A549 (cell line): ENCODE results near the gene PGAP3. TPM values are rescaled to one million over a fixed set of nuclear protein-coding genes. Genes with fewer than 3 reads are reported as not detected.

Experiments used
- ATAC-seq, 2 experiments: fragments of 200-7000 bp in 1 of 2; fragments of >200 bp in 1 of 2; cut with Nextera tagmentation in 1 of 2; cut with Tn5 transposase in 1 of 2; 3 replicates each; pipeline versions ENCODE4 v1.8.0 to v1.9.1; 2018 to 2020; ENCODE audit warnings: mild to moderate bottlenecking in 1 of 2, moderate library complexity in 1 of 2
- CTCF ChIA-PET: fragments of 300-600 bp; sonication (Branson Sonifier 250); formaldehyde crosslinking; extraction: SDS; loops from one replicate; lab custom pipeline; 2021; ENCODE audit warnings: antibody characterized with exemption, inconsistent platforms; lab: Yijun Ruan, JAX
- POLR2A ChIA-PET: fragments of 350-600 bp; formaldehyde crosslinking; extraction: SDS; loops from one replicate; lab custom pipeline; 2021; ENCODE audit warnings: antibody characterized with exemption, inconsistent platforms; lab: Yijun Ruan, JAX
- DNase-seq, 2 experiments: peaks; one replicate each; pipeline versions ENCODE4 v3.0.0 to v3.0.0-alpha.2; 2011 to 2016; ENCODE audit warnings: low read depth in 1 of 2, low spot score in 1 of 2
- FAIRE-seq: peaks from 2 replicates; lab custom pipeline; 2011; peaks lifted over from hg19 to GRCh38; lab: Jason Lieb, UNC
- H3K27ac ChIP-seq, 2 experiments: fragments of >200 bp; sonication (Bioruptor Twin); formaldehyde crosslinking; 3 replicates each; pipeline ENCODE4 v1.5.1; 2016 to 2017
- H3K4me1 ChIP-seq: fragments of >200 bp; sonication (Bioruptor Twin); formaldehyde crosslinking; 3 replicates; pipeline ENCODE4 v1.6.1; 2016
- H3K4me2 ChIP-seq: fragments of >200 bp; sonication (Bioruptor Twin); formaldehyde crosslinking; 3 replicates; pipeline ENCODE4 v1.6.1; 2016
- H3K4me3 ChIP-seq: fragments of >200 bp; sonication (Bioruptor Twin); formaldehyde crosslinking; 3 replicates; pipeline ENCODE4 v1.5.1; 2016
- H3K9me3 ChIP-seq: fragments of >200 bp; sonication (Bioruptor Twin); formaldehyde crosslinking; 3 replicates; pipeline ENCODE4 v1.6.1; 2016
- CBX8 ChIP-seq: fragments of 200-600 bp; sonication (generic); IDR thresholded peaks from 2 replicates; pipeline ENCODE4 v1.6.1; 2016
- CEBPB ChIP-seq, 2 experiments: fragments of >200 bp in 1 of 2; sonication (Bioruptor Twin) in 1 of 2; formaldehyde crosslinking in 1 of 2; IDR thresholded peaks; 2 replicates each; pipeline ENCODE4 v1.6.1; 2012 to 2016
- CHD2 ChIP-seq: fragments of 150-350 bp; IDR thresholded peaks from 2 replicates; pipeline ENCODE4 v1.6.1; 2014; ENCODE audit warnings: low read length; ENCODE audit not compliant: partially characterized antibody
- EP300 ChIP-seq, 2 experiments: fragments of >200 bp; sonication (Bioruptor Twin); formaldehyde crosslinking; IDR thresholded peaks; 2 replicates in 1 of 2; 3 replicates in 1 of 2; pipeline ENCODE4 v1.6.1; 2016 to 2017
- ESRRA ChIP-seq: fragments of 150-350 bp; IDR thresholded peaks from 2 replicates; pipeline ENCODE4 v1.6.1; 2014; ENCODE audit warnings: mild to moderate bottlenecking, low read length, borderline replicate concordance
- FOSL2 ChIP-seq, 2 experiments: fragments of 450-650 bp in 1 of 2; fragments of >200 bp in 1 of 2; sonication (Bioruptor Twin) in 1 of 2; formaldehyde crosslinking; IDR thresholded peaks; 2 replicates each; pipeline versions ENCODE4 v1.5.0 to v1.6.1; 2016 to 2020; ENCODE audit warnings: mild to moderate bottlenecking in 1 of 2, moderate library complexity in 1 of 2
- FOXS1 ChIP-seq: fragments of 250-450 bp; sonication (Bioruptor Pico); IDR thresholded peaks from 2 replicates; pipeline ENCODE4 v1.5.0; 2020; ENCODE audit warnings: mild to moderate bottlenecking, moderate library complexity
- HDAC2 ChIP-seq: fragments of 200-600 bp; sonication (generic); IDR thresholded peaks from 2 replicates; pipeline ENCODE4 v1.6.1; 2016
- HEYL ChIP-seq: fragments of 250-450 bp; sonication (Bioruptor Pico); IDR thresholded peaks from 2 replicates; pipeline ENCODE4 v1.8.0; 2021; ENCODE audit warnings: mild to moderate bottlenecking, moderate library complexity
- HOXA7 ChIP-seq: fragments of 250-450 bp; sonication (Bioruptor Pico); IDR thresholded peaks from 2 replicates; pipeline ENCODE4 v1.5.0; 2020; ENCODE audit warnings: mild to moderate bottlenecking, moderate library complexity
- JUN ChIP-seq, 2 experiments: fragments of >200 bp; sonication (Bioruptor Twin); formaldehyde crosslinking; IDR thresholded peaks; 2 replicates in 1 of 2; 3 replicates in 1 of 2; pipeline ENCODE4 v1.6.1; 2016 to 2017
- JUNB ChIP-seq: fragments of >200 bp; sonication (Bioruptor Twin); formaldehyde crosslinking; IDR thresholded peaks from 2 replicates; pipeline ENCODE4 v1.6.1; 2016
- MAX ChIP-seq: IDR thresholded peaks from 2 replicates; pipeline ENCODE4 v1.6.1; 2012
- NFE2L2 ChIP-seq: fragments of 150-350 bp; conservative IDR thresholded peaks from 2 replicates; pipeline ENCODE4 v1.6.1; 2014; ENCODE audit warnings: low read length
- NR3C1 ChIP-seq: fragments of >200 bp; sonication (Bioruptor Twin); formaldehyde crosslinking; IDR thresholded peaks from 3 replicates; pipeline ENCODE4 v1.6.1; 2017
- PBX3 ChIP-seq: IDR thresholded peaks from 2 replicates; pipeline ENCODE4 v1.6.1; 2012
- POLR2A ChIP-seq: IDR thresholded peaks from 2 replicates; pipeline ENCODE4 v1.6.1; 2012; ENCODE audit warnings: mild to moderate bottlenecking, low read length
- RAD21 ChIP-seq, 2 experiments: fragments of >200 bp in 1 of 2; sonication (Bioruptor Twin) in 1 of 2; formaldehyde crosslinking in 1 of 2; IDR thresholded peaks in 1 of 2; conservative IDR thresholded peaks in 1 of 2; 2 replicates in 1 of 2; 3 replicates in 1 of 2; pipeline ENCODE4 v1.6.1; 2012 to 2018; ENCODE audit warnings: inconsistent platforms in 1 of 2
- RFX5 ChIP-seq: fragments of 450-650 bp; IDR thresholded peaks from 2 replicates; pipeline ENCODE4 v1.7.1; 2014; ENCODE audit warnings: antibody characterized with exemption, mild to moderate bottlenecking, moderate library complexity
- RNF2 ChIP-seq: fragments of 200-600 bp; sonication (generic); IDR thresholded peaks from 2 replicates; pipeline ENCODE4 v1.6.1; 2016; ENCODE audit warnings: low read depth, mild to moderate bottlenecking, antibody characterized with exemption, moderate library complexity, borderline replicate concordance
- ZC3H11A ChIP-seq: fragments of 450-650 bp; IDR thresholded peaks from 2 replicates; pipeline ENCODE4 v1.6.1; 2014; ENCODE audit warnings: antibody characterized with exemption, mild to moderate bottlenecking
- ZFP36 ChIP-seq: fragments of 450-650 bp; IDR thresholded peaks from 2 replicates; pipeline ENCODE4 v1.6.1; 2014; ENCODE audit warnings: borderline replicate concordance; ENCODE audit not compliant: partially characterized antibody
- ZNF302 ChIP-seq: fragments of 250-450 bp; sonication (Bioruptor Pico); IDR thresholded peaks from 2 replicates; pipeline ENCODE4 v1.9.0; 2021; ENCODE audit warnings: inconsistent platforms, mild to moderate bottlenecking, moderate library complexity
- ZSCAN20 ChIP-seq: fragments of 250-450 bp; sonication (Bioruptor Pico); IDR thresholded peaks from 2 replicates; pipeline ENCODE4 v1.8.0; 2022; ENCODE audit warnings: mild to moderate bottlenecking, moderate library complexity
- WGBS: methylation state at CpG from one replicate; pipeline ENCODE4 v1.1.6; 2017; ENCODE audit errors: missing lambda C conversion rate; 5-methylcytosine and 5-hydroxymethylcytosine counted together
- polyA plus RNA-seq, 4 experiments: library from polyadenylated mRNA; depleted of rRNA in 3 of 4; stranded (reverse); fragments of >200 nt; fragmentation: RNase III in 1 of 4; extraction: RNeasy Plus Mini Kit Qiagen cat#74134 plus additional on column Dnase treatment in 1 of 4; gene quantifications; 2 replicates in 3 of 4; 3 replicates in 1 of 4; pipeline ENCODE4 v1.2.3, GENCODE V29; 2011 to 2017
- TF ChIP-seq, protein P1 (sequence below): fragments of 200-600 bp; sonication (generic); IDR thresholded peaks from 2 replicates; pipeline ENCODE4 v1.6.1; 2016; ENCODE audit warnings: antibody characterized with exemption, mild to moderate bottlenecking, moderate library complexity
- TF ChIP-seq, protein P2 (sequence below): IDR thresholded peaks from 2 replicates; pipeline ENCODE4 v1.6.1; 2012; ENCODE audit warnings: low read depth, borderline replicate concordance
- TF ChIP-seq, protein P3 (sequence below): fragments of 250-450 bp; sonication (Bioruptor Pico); IDR thresholded peaks from 2 replicates; pipeline ENCODE4 v1.5.0; 2021; ENCODE audit warnings: mild to moderate bottlenecking, moderate library complexity, borderline replicate concordance

PGAP3 gene
- polyA plus RNA-seq, 2 of the 4 experiments (the other 2 are of a cell fraction): 7.3 to 8.5 TPM

DNA sequence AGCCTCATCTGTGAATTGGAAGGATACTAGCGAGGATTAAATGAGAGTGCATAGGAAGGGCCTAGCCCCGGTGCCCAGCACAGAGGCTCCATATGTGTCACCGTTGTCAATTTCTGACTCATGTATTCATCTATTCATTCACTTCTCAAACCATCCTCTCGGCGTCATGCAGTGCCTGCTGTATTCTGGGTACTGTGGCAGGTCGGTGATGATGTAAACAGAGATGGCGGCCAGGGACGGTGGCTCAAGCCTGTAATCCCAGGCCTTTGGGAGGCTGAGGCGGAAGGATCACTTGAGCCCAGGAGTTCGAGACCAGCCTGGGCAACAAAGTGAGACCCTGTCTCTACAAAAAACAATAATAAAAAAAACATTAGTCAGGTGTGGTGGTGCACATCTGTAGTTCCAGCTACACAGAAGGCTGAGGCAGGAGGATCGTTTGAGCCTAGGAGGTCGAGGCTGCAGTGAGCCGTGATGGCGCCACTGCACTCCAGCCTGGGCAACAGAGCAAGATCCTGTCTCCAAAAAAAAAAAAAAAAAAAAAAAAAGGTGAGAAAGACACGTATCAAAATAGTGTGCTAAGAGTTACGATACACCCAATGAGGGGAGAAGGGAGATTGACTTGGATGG is 65.4 kb downstream of the PGAP3 start:
- WGBS: 36% methylated on average over 16 of the region's 16 CpGs
- H3K9me3 ChIP-seq: no peaks in the 10 kb centered on the region
- DNase-seq: peak; percentile 56 to 66
- H3K4me1 ChIP-seq: peaks cover 20% of the 10 kb centered on the region
- peak overlapping the region; percentile 12; the same call in 1 of the 3 replicates for H3K4me3 ChIP-seq
- peak overlapping the region; percentile 77 for H3K4me2 ChIP-seq
- POLR2A ChIA-PET: no interaction called here
- 0 out of 6 replicates have a peak overlapping the region, but pooled peaks of 1 of the 2 experiments have one; percentile 5 for H3K27ac ChIP-seq
- FAIRE-seq: no peak
- TF ChIP-seq RFX5: no peak
- TF ChIP-seq ZC3H11A: no peak
- no peak for TF ChIP-seq FOSL2 (IDR thresholded peaks at IDR 0.05)
- peak; percentile 56 for TF ChIP-seq FOSL2 (CRISPR knock-in tag; IDR thresholded peaks at IDR 0.05)
- no peak for TF ChIP-seq RAD21 (conservative IDR thresholded peaks at IDR 0.05 in 1 of 2, IDR thresholded peaks at IDR 0.05 in 1 of 2)
- no peak for TF ChIP-seq POLR2A
- TF ChIP-seq JUN (IDR thresholded peaks at IDR 0.05): no peak
- TF ChIP-seq CEBPB (IDR thresholded peaks at IDR 0.05): no peak
- TF ChIP-seq HEYL (CRISPR knock-in tag): no peak
- TF ChIP-seq ZSCAN20 (CRISPR knock-in tag): no peak
- TF ChIP-seq, protein P1, sequence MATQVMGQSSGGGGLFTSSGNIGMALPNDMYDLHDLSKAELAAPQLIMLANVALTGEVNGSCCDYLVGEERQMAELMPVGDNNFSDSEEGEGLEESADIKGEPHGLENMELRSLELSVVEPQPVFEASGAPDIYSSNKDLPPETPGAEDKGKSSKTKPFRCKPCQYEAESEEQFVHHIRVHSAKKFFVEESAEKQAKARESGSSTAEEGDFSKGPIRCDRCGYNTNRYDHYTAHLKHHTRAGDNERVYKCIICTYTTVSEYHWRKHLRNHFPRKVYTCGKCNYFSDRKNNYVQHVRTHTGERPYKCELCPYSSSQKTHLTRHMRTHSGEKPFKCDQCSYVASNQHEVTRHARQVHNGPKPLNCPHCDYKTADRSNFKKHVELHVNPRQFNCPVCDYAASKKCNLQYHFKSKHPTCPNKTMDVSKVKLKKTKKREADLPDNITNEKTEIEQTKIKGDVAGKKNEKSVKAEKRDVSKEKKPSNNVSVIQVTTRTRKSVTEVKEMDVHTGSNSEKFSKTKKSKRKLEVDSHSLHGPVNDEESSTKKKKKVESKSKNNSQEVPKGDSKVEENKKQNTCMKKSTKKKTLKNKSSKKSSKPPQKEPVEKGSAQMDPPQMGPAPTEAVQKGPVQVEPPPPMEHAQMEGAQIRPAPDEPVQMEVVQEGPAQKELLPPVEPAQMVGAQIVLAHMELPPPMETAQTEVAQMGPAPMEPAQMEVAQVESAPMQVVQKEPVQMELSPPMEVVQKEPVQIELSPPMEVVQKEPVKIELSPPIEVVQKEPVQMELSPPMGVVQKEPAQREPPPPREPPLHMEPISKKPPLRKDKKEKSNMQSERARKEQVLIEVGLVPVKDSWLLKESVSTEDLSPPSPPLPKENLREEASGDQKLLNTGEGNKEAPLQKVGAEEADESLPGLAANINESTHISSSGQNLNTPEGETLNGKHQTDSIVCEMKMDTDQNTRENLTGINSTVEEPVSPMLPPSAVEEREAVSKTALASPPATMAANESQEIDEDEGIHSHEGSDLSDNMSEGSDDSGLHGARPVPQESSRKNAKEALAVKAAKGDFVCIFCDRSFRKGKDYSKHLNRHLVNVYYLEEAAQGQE: peak; percentile 47; the same call in 1 of the 2 replicates
- TF ChIP-seq EP300 (IDR thresholded peaks at IDR 0.05): no peak
- no peak for TF ChIP-seq NR3C1
- CTCF ChIA-PET: interaction anchor here (0.7 to 58.8 kb wide), 53 partner anchors 5 to 536 kb away, joined by 3 to 1581 read pairs (median 8); partner anchors contain the start of genes ERBB2, GRB7, MIEN1 and NEUROD2
- peak; percentile 33 to 43 for ATAC-seq

DNA sequence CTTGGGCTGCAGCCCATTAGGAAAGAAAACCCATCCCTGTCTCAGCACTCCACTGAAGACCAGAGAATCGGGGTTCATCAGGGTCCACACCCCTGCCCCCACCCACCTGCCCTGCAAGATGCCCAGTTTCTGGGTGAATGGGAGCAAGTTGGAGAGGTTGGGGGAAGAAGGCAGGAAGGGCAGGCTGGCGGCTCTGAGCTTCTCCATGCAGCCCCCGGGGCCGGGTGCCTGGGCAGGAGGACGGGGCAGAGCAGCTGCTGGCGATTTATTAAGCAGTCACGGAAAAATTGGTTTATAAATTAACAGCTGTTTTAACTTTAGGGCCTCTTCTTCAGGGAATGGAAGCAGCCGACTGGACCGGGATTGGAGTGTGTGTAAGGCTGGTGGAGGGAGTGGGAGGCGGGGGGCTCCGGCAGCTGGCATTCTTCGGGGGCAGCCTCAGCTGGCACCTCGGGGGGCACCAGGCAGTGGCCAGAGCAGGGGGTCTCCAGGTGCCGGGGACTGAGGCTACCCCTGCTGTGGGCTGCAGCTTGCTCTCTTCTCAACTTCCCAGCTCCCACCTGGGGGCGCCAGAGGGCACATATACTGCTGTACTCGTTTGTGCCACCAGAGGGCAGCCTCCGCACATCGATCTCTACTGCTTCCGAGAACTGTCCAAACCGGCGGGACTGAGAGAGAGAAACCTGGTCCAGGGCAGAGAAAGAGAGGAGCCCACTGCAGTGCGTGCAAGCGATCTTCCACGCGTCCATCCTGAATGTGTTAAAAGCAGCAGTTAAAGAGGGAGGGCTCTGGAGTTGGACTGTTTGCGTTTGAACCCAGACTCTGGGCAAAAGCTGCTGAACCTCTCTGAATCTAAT is 66.1 kb downstream of the PGAP3 start:
- peak; percentile 86 to 94 for DNase-seq
- ChIA-PET POLR2A (interaction anchor here (0.6 to 0.7 kb wide), 4 partner anchors 16 to 108 kb away, joined by 3 to 5 read pairs (median 4); no protein-coding TSS in a partner anchor), CTCF (interaction anchor here (0.5 to 58.8 kb wide), 69 partner anchors 5 to 1241 kb away, joined by 3 to 1581 read pairs (median 5); partner anchors contain the start of genes ERBB2, GSDMA, MED1 and MIEN1)
- Histone ChIP-seq H3K4me1 (peaks cover 15% of the 10 kb centered on the region), H3K9me3 (no peaks in the 10 kb centered on the region), H3K4me3 (peak overlapping the region; percentile 12; the same call in 1 of the 3 replicates), H3K4me2 (peak overlapping the region; percentile 77), H3K27ac (0 out of 6 replicates have a peak overlapping the region, but pooled peaks of 1 of the 2 experiments have one; percentile 5)
- peak; percentile 44 to 77 for ATAC-seq
- FAIRE-seq: peak; percentile 88
- 11% methylated on average over 24 of the region's 26 CpGs for WGBS
- TF ChIP-seq, protein P2, sequence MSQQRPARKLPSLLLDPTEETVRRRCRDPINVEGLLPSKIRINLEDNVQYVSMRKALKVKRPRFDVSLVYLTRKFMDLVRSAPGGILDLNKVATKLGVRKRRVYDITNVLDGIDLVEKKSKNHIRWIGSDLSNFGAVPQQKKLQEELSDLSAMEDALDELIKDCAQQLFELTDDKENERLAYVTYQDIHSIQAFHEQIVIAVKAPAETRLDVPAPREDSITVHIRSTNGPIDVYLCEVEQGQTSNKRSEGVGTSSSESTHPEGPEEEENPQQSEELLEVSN: no peak
- peak; percentile 25; the same call in 1 of the 2 replicates for TF ChIP-seq ESRRA
- peak in 1 of 2 experiments; percentile 10; a peak in 1 of 4 replicates for TF ChIP-seq CEBPB (IDR thresholded peaks at IDR 0.05)
- no peak for TF ChIP-seq CHD2
- no peak for TF ChIP-seq ZFP36
- no peak for TF ChIP-seq HDAC2
- TF ChIP-seq, protein P3, sequence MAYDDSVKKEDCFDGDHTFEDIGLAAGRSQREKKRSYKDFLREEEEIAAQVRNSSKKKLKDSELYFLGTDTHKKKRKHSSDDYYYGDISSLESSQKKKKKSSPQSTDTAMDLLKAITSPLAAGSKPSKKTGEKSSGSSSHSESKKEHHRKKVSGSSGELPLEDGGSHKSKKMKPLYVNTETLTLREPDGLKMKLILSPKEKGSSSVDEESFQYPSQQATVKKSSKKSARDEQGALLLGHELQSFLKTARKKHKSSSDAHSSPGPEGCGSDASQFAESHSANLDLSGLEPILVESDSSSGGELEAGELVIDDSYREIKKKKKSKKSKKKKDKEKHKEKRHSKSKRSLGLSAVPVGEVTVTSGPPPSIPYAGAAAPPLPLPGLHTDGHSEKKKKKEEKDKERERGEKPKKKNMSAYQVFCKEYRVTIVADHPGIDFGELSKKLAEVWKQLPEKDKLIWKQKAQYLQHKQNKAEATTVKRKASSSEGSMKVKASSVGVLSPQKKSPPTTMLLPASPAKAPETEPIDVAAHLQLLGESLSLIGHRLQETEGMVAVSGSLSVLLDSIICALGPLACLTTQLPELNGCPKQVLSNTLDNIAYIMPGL (CRISPR knock-in tag): no peak
- peak; percentile 40; the same call in 1 of the 2 replicates for TF ChIP-seq MAX
- TF ChIP-seq RAD21 (conservative IDR thresholded peaks at IDR 0.05 in 1 of 2, IDR thresholded peaks at IDR 0.05 in 1 of 2): peak; percentile 96 to 97
- no peak for TF ChIP-seq PBX3
- TF ChIP-seq FOXS1 (CRISPR knock-in tag): no peak
- no peak; the same call in 1 of the 2 replicates for TF ChIP-seq RNF2
- no peak for TF ChIP-seq ZNF302 (CRISPR knock-in tag)
- TF ChIP-seq JUNB: no peak
- TF ChIP-seq HOXA7 (CRISPR knock-in tag): no peak
- no peak for TF ChIP-seq CBX8
- TF ChIP-seq NFE2L2: no peak
